ENCODE results near the gene TMEM212.
A peak's percentile ranks its signal among the peaks of the same experiment; 100 is the strongest.

The TMEM212 gene

GRCh38 chr3:171811295-171811912 lies 31.7 kb upstream of the TMEM212 start:
- Histone ChIP-seq H2BK12ac (ENCODE audit: low read length) (no peak overlapping the region), H3K18ac (ENCODE audit: low read length) (no peak overlapping the region), H3K27me3 (ENCODE audit: insufficient read depth, low read length) (no peaks in the 10 kb centered on the region), H2AK5ac (ENCODE audit: low read length) (no peak overlapping the region), H4K12ac (ENCODE audit: low read depth, low read length) (no peak overlapping the region), H3K79me1 (ENCODE audit: low read length) (no peaks in the 10 kb centered on the region), H3K27ac (ENCODE audit: low read depth, low read length) (no peak overlapping the region), H3K4me3 (ENCODE audit: low read depth, low read length) (no peak overlapping the region), H2AFZ (ENCODE audit: insufficient read depth, low read length, poor library complexity) (no peak overlapping the region), H4K91ac (ENCODE audit: low read depth, low read length) (no peak overlapping the region), H2BK5ac (ENCODE audit: low read depth, low read length, poor library complexity) (no peak overlapping the region), H2BK120ac (ENCODE audit: insufficient read depth, low read length, poor library complexity) (no peak overlapping the region), H3K4me1 (ENCODE audit: control insufficient read depth in 1 of 2, insufficient read depth in 2 of 2, low read length in 2 of 2) (peaks cover 0 to 7% of the 10 kb centered on the region in 2 experiments), H3K4me2 (ENCODE audit: low read length) (no peak overlapping the region), H3K23ac (ENCODE audit: low read length) (no peak overlapping the region), H3K79me2 (ENCODE audit: control insufficient read depth, insufficient read depth, low read length, poor library complexity) (no peaks in the 10 kb centered on the region), H3K36me3 (ENCODE audit: control insufficient read depth in 1 of 2, insufficient read depth in 2 of 2, low read length in 2 of 2) (no peaks in the 10 kb centered on the region), H3K9ac (ENCODE audit: low read length) (no peak overlapping the region), H4K8ac (ENCODE audit: low read depth, low read length) (no peak overlapping the region), H3K14ac (ENCODE audit: low read length) (no peak overlapping the region), H3K9me3 (ENCODE audit: insufficient read depth, low read depth, low read length) (no peaks in the 10 kb centered on the region), H3K4ac (ENCODE audit: low read depth, low read length) (no peak overlapping the region)
- WGBS (ENCODE audit: extremely low coverage, insufficient coverage, insufficient read length) = no CpG with 5 or more reads among the region's 4 CpGs
- DNase-seq = peak; percentile 62 to 96

GRCh38 chr3:171811913-171812335 lies 31.2 kb upstream of the TMEM212 start:
- no peak overlapping the region for H2BK5ac ChIP-seq (ENCODE audit: low read depth, low read length, poor library complexity)

GRCh38 chr3:171812811-171813210 lies 30.3 kb upstream of the TMEM212 start:
- H3K14ac ChIP-seq (ENCODE audit: low read length) = no peak overlapping the region
- H2BK5ac ChIP-seq (ENCODE audit: low read depth, low read length, poor library complexity) = no peak overlapping the region
- no peak overlapping the region for H3K18ac ChIP-seq (ENCODE audit: low read length)
- H2AK5ac ChIP-seq (ENCODE audit: low read length) = no peak overlapping the region
- H3K9me3 ChIP-seq (ENCODE audit: insufficient read depth, low read depth, low read length) = no peaks in the 10 kb centered on the region
- no peaks in the 10 kb centered on the region for H3K27me3 ChIP-seq (ENCODE audit: insufficient read depth, low read length)
- H2AFZ ChIP-seq (ENCODE audit: insufficient read depth, low read length, poor library complexity) = no peak overlapping the region
- WGBS (ENCODE audit: extremely low coverage, insufficient coverage, insufficient read length) = no CpG with 5 or more reads among the region's 2 CpGs
- H4K12ac ChIP-seq (ENCODE audit: low read depth, low read length) = no peak overlapping the region
- no peak overlapping the region for H4K8ac ChIP-seq (ENCODE audit: low read depth, low read length)
- no peak overlapping the region for H2BK12ac ChIP-seq (ENCODE audit: low read length)
- H2BK120ac ChIP-seq (ENCODE audit: insufficient read depth, low read length, poor library complexity) = no peak overlapping the region
- H3K36me3 ChIP-seq (ENCODE audit: control insufficient read depth in 1 of 2, insufficient read depth in 2 of 2, low read length in 2 of 2) = no peaks in the 10 kb centered on the region
- no peak overlapping the region for H4K91ac ChIP-seq (ENCODE audit: low read depth, low read length)
- DNase-seq = no peak
- H3K4me3 ChIP-seq (ENCODE audit: low read depth, low read length) = no peak overlapping the region
- H3K4me2 ChIP-seq (ENCODE audit: low read length) = no peak overlapping the region
- no peaks in the 10 kb centered on the region for H3K79me2 ChIP-seq (ENCODE audit: control insufficient read depth, insufficient read depth, low read length, poor library complexity)
- H3K4ac ChIP-seq (ENCODE audit: low read depth, low read length) = no peak overlapping the region
- no peak overlapping the region for H3K27ac ChIP-seq (ENCODE audit: low read depth, low read length)
- no peaks in the 10 kb centered on the region for H3K79me1 ChIP-seq (ENCODE audit: low read length)
- H3K23ac ChIP-seq (ENCODE audit: low read length) = no peak overlapping the region
- H3K9ac ChIP-seq (ENCODE audit: low read length) = no peak overlapping the region
- H3K4me1 ChIP-seq (ENCODE audit: control insufficient read depth in 1 of 2, insufficient read depth in 2 of 2, low read length in 2 of 2) = peaks cover 0 to 7% of the 10 kb centered on the region in 2 experiments

More at GRCh38 chr3:171811913-171812335, 31.2 kb upstream of the TMEM212 start:
- no peaks in the 10 kb centered on the region for H3K9me3 ChIP-seq (ENCODE audit: insufficient read depth, low read depth, low read length)
- H3K4me2 ChIP-seq (ENCODE audit: low read length) = no peak overlapping the region
- no peak overlapping the region for H4K91ac ChIP-seq (ENCODE audit: low read depth, low read length)
- no peak overlapping the region for H2BK12ac ChIP-seq (ENCODE audit: low read length)
- no peak overlapping the region for H3K9ac ChIP-seq (ENCODE audit: low read length)
- H3K79me2 ChIP-seq (ENCODE audit: control insufficient read depth, insufficient read depth, low read length, poor library complexity) = no peaks in the 10 kb centered on the region
- H3K14ac ChIP-seq (ENCODE audit: low read length) = no peak overlapping the region
- no peak overlapping the region for H2BK120ac ChIP-seq (ENCODE audit: insufficient read depth, low read length, poor library complexity)
- H3K27ac ChIP-seq (ENCODE audit: low read depth, low read length) = no peak overlapping the region
- no peaks in the 10 kb centered on the region for H3K36me3 ChIP-seq (ENCODE audit: control insufficient read depth in 1 of 2, insufficient read depth in 2 of 2, low read length in 2 of 2)
- peak; percentile 83 to 88 for DNase-seq
- H3K4me1 ChIP-seq (ENCODE audit: control insufficient read depth in 1 of 2, insufficient read depth in 2 of 2, low read length in 2 of 2) = peaks cover 0 to 7% of the 10 kb centered on the region in 2 experiments
- no peak overlapping the region for H2AK5ac ChIP-seq (ENCODE audit: low read length)
- H3K4me3 ChIP-seq (ENCODE audit: low read depth, low read length) = no peak overlapping the region
- no peak overlapping the region for H3K23ac ChIP-seq (ENCODE audit: low read length)
- WGBS (ENCODE audit: extremely low coverage, insufficient coverage, insufficient read length) = no CpG with 5 or more reads among the region's 9 CpGs
- no peak overlapping the region for H2AFZ ChIP-seq (ENCODE audit: insufficient read depth, low read length, poor library complexity)
- H3K27me3 ChIP-seq (ENCODE audit: insufficient read depth, low read length) = no peaks in the 10 kb centered on the region
- no peak overlapping the region for H4K12ac ChIP-seq (ENCODE audit: low read depth, low read length)
- H3K18ac ChIP-seq (ENCODE audit: low read length) = no peak overlapping the region
- no peak overlapping the region for H3K4ac ChIP-seq (ENCODE audit: low read depth, low read length)
- H4K8ac ChIP-seq (ENCODE audit: low read depth, low read length) = no peak overlapping the region
- H3K79me1 ChIP-seq (ENCODE audit: low read length) = no peaks in the 10 kb centered on the region

GRCh38 chr3:171813278-171813896 lies 29.8 kb upstream of the TMEM212 start:
- Histone ChIP-seq H3K23ac (ENCODE audit: low read length) (no peak overlapping the region), H4K8ac (ENCODE audit: low read depth, low read length) (no peak overlapping the region), H3K79me1 (ENCODE audit: low read length) (no peaks in the 10 kb centered on the region), H3K4me1 (ENCODE audit: control insufficient read depth in 1 of 2, insufficient read depth in 2 of 2, low read length in 2 of 2) (peaks cover 0 to 7% of the 10 kb centered on the region in 2 experiments), H3K14ac (ENCODE audit: low read length) (no peak overlapping the region), H4K12ac (ENCODE audit: low read depth, low read length) (no peak overlapping the region), H3K27ac (ENCODE audit: low read depth, low read length) (no peak overlapping the region), H3K4ac (ENCODE audit: low read depth, low read length) (no peak overlapping the region), H3K9me3 (ENCODE audit: insufficient read depth, low read depth, low read length) (no peaks in the 10 kb centered on the region), H3K36me3 (ENCODE audit: control insufficient read depth in 1 of 2, insufficient read depth in 2 of 2, low read length in 2 of 2) (no peaks in the 10 kb centered on the region), H3K79me2 (ENCODE audit: control insufficient read depth, insufficient read depth, low read length, poor library complexity) (no peaks in the 10 kb centered on the region), H3K9ac (ENCODE audit: low read length) (no peak overlapping the region), H3K4me2 (ENCODE audit: low read length) (no peak overlapping the region), H2AFZ (ENCODE audit: insufficient read depth, low read length, poor library complexity) (no peak overlapping the region), H4K91ac (ENCODE audit: low read depth, low read length) (no peak overlapping the region), H3K18ac (ENCODE audit: low read length) (no peak overlapping the region), H2AK5ac (ENCODE audit: low read length) (no peak overlapping the region), H2BK12ac (ENCODE audit: low read length) (no peak overlapping the region), H2BK5ac (ENCODE audit: low read depth, low read length, poor library complexity) (no peak overlapping the region), H2BK120ac (ENCODE audit: insufficient read depth, low read length, poor library complexity) (no peak overlapping the region), H3K4me3 (ENCODE audit: low read depth, low read length) (no peak overlapping the region), H3K27me3 (ENCODE audit: insufficient read depth, low read length) (no peaks in the 10 kb centered on the region)
- WGBS (ENCODE audit: extremely low coverage, insufficient coverage, insufficient read length) = no CpG with 5 or more reads among the region's 3 CpGs
- no peak for DNase-seq

Data from trophoblast cell (in vitro differentiated cells and primary cell).